Right lobe of liver (tissue), 4 donors: ENCODE data around the gene PPM1N.

Source experiments
- CTCF ChIP-seq, 4 donors: fragments of 200-600 bp in 3 of 4; fragments of 450-650 bp in 1 of 4; IDR thresholded peaks; one replicate each; pipeline versions ENCODE4 v1.5.1 to v1.8.0; 2016 to 2022; ENCODE audit warnings: antibody characterized with exemption in 4 of 4, mild to moderate bottlenecking in 2 of 4
- POLR2A ChIP-seq: fragments of 450-650 bp; IDR thresholded peaks from one replicate; pipeline ENCODE4 v1.6.1; 2017; ENCODE audit warnings: antibody characterized with exemption, mild to moderate bottlenecking
- donor health status: DM: no; HTN: no; CAD: no.
- donor health status: DM: no; HTN: no; CAD: no.
- donor health status: DM: no; HTN: yes; CAD: no.

- no peak for TF ChIP-seq POLR2A
- no peak for TF ChIP-seq CTCF (IDR thresholded peaks at IDR 0.05)
Measured at GRCh38 chr19:45526143-45526542, 27.9 kb downstream of the PPM1N start.
